Daoy (cell line): ENCODE results near the gene URB1. TPM values are rescaled to one million over a fixed set of nuclear protein-coding genes. Genes with fewer than 3 reads are reported as not detected.
"Not testable (repeated sequence)": the region's sequence is repeated elsewhere in the genome, so short reads cannot be mapped to it uniquely, and the experiment has no call there.

Experiments
- DNase-seq: peaks from one replicate; pipeline ENCODE4 v3.0.0-alpha.2; 2015; ENCODE audit warnings: low read depth
- total RNA-seq: library from RNA; depleted of rRNA; stranded (reverse); fragments of >200 nt; shearing (Covaris generic); gene quantifications from 2 replicates; pipeline ENCODE4 v1.2.3, GENCODE V29; 2014

The URB1 gene
- total RNA-seq, 1 experiment from 2014 or later, result 28.3 TPM

GRCh38 chr21:32411350-32412161 lies 18.7 kb upstream of the URB1 start:
- DNase-seq, result peak; percentile 75

DNA sequence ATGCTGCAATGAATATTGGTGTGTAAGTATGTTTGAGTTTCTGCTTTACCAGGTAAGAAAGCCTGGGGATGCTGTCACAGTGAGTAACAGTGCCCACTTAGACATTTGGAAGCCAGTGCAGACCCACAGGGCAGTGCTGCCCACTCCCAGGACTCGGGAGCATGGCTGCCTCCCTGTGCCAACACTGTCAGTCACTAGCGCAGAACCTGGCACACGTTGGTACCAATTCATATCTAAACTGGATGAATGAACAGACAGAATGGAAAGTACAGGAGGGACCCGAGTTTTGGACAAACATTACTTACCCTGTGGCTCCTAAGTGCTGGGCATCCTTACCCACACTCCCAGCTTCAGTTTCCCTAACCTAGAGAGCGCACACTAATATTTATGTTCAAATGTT lies 18.1 kb upstream of the URB1 start:
- DNase-seq, result no peak

GRCh38 chr21:32410291-32410690 lies 17.5 kb upstream of the URB1 start:
- DNase-seq, result no peak

DNA sequence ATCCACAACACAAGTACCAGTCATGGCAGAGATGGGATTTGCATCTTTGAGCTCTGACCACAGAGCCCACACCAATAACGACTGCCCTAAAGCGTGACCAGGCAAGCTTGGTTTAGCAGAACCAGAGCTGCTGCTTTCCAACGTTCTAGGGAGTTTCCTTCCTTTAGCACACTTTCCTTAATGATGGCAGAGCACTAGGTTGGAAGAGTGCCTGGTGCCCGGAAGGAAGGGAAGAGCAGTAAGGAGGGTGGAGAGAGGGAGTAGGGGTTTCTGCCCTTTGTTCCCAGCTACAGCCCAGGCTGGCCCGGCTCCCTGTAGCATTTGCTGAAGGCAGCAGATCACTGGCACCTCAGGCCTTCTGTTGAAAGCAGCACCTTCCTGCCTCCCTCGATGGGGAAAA lies 13.6 kb upstream of the URB1 start:
- DNase-seq, result no peak

DNA sequence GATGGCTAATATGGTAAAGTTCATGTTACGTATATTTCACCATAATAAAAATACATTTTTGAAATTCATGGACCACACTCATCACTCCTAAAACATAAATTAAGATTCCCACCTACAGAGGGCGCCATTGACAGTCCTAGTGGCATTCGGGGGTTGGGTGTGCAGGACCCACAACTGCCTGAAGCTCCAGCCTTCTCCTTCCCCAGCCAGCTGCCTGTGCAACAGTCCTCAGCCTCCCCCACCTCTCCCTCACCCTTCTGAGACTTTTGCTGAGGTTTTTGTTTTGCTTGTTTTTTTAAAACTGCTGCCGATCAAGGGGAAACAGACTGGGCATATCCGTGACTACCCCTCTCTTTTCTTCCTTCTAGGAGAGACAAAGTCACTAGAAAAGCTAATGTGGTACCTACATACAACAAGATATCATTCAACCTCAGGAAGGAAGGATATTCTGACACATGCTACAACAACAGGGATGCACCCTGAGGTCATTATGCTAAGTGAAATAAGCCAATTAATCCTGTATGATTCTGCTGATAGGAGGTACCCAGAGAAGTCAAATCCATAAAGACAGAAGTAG lies 10.5 kb upstream of the URB1 start:
- DNase-seq, result peak; percentile 73

GRCh38 chr21:32393677-32394001 lies 827 bp upstream of the URB1 start:
- no peak for DNase-seq

GRCh38 chr21:32392299-32392879 lies 423 bp downstream of the URB1 start:
- DNase-seq, result no peak

DNA sequence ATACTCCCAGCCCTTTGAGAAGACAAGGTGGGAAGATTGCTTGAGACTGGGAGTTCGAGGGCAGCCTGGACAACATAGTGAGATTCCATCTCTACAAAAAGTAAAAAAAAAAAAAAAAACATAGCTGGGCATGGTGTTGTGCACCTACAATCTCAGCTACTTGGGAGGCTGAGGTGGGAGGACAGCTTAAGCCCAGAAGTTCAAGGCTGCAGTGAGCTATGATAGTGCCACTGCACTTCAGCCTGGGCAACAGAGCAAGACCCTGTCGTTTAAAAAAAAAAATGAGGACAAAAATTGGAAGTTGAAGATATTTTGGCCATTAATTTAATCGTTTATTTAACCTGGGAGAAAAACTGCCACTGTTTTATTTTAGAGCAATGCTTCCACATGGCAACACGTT lies 1.1 kb downstream of the URB1 start:
- DNase-seq, result no peak

DNA sequence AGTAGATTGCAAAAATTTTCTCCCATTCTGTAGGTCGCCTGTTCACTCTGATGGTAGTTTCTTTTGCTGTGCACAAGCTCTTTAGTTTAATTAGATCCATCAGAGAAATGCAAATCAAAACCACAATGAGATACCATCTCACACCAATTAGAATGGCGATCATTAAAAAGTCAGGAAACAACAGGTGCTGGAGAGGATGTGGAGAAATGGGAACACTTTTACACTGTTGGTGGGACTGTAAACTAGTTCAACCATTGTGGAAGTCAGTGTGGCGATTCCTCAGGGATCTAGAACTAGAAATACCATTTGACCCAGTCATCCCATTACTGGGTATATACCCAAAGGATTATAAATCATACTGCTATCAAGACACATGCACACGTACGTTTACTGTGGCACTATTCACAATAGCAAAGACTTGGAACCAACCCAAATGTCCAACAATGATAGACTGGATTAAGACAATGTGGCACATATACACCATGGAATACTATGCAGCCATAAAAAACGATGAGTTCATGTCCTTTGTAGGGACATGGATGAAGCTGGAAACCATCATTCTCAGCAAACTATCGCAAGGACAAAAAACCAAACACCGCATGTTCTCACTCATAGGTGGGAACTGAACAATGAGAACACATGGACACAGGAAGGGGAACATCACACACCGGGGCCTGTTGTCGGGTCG lies 2.1 kb downstream of the URB1 start:
- DNase-seq, result not testable (repeated sequence)

- DNase-seq, result no peak
Observed at GRCh38 chr21:32389337-32390015, 3.3 kb downstream of the URB1 start.

DNA sequence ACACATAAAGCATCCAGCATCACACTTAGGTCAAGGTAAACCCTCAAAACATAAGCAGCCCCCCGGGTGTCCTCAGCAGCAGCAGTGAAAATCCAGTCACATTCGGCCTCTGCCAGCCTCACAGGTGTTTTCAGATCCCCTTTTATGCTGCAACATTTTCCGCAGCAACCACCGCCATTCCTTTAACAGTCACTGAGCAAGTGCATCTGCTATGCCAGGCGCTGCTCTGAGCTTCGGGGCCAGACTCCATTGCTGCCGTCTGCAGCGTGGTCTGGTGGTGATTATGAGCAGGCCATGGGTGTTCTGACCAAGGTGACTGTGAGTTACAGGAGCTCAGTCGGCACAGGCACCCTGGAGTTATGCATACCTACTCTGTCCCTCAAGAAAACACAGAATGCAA lies 4.5 kb downstream of the URB1 start:
- no peak for DNase-seq

DNA sequence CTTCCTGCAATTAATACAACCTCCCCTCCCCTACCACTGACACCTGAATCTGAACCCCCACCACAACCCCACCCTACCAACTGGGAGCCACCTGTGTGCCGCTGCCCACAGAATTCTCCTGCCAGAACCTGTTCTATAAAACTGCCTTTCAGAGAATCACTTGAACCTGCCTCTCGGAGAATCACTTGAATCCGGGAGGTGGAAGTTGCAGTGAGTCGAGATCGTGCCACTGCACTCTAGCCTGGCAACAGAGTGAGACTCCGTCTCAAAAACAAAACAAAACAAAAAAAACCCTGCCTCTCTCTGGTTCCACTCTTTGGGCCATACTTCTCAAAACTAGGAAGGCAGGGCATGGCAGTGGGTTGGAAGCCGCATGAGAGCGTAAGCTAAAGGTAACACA lies 5.7 kb downstream of the URB1 start:
- no peak for DNase-seq

- no peak for DNase-seq
Observed at GRCh38 chr21:32386195-32386870, 6.5 kb downstream of the URB1 start.

GRCh38 chr21:32383812-32384211 lies 9.0 kb downstream of the URB1 start:
- DNase-seq, result no peak

DNA sequence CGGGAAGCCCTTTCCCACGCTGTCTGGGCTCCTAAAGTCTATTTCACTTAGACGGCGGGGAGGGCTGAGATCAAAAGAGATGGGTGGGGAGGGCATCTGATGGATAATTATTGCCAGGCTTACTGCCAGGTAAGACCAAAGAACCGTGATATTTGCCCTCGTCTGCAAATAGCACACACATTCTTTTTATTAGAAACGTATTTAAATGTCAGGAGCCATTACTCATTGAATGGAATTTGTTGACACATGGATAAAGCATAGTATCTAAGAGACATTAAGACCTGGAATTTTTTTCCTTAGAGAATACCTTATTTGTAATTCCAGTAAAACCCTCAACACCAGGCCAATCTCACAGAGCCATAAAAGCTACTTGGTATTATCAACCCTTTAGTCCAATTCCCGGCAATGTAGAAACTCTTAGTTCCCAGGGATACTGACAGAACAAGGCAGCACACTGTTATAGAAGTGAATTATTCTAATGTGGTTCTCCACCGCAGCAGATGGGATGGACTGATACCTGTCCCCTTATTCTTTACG lies 10.6 kb downstream of the URB1 start:
- no peak for DNase-seq

GRCh38 chr21:32381571-32381970 lies 11.2 kb downstream of the URB1 start:
- DNase-seq, result no peak

DNA sequence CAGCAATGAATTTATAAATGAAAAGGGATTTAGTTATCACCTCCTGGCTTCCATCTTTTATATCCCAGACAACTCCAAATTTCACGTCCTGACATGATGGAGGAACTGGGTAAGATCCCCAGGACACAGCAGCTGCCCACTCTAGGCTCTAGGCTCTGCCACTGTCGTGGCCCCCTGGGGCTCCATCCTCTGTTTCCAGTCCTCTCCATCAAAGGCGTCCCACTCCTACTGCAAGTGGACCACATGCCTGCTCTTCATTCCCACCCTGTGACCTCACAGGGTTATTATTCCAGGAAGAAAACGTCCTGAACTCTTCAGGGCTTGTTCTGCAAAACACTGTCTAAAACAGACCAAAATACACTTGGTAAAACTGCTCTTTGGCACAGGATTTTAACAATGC lies 11.9 kb downstream of the URB1 start:
- DNase-seq, result no peak

DNA sequence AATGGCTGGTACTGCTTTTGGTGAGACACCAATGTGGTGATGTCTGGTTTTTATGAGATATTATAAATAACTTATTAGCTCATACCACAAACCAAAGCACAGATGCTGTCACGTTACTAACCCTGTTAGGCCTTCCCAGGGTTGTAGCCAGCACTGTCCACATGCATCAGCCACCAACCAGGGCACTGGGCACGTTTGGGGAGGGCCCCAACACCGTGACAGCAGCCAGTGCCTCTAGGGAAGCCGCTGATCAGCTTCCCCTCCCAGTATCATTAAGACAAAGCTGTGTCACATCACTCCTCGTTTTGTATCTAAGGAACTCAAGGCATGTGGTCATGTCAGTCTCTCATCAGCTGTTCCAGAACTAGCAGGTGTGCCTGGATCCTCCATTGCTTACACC lies 13.9 kb downstream of the URB1 start:
- DNase-seq, result no peak

DNA sequence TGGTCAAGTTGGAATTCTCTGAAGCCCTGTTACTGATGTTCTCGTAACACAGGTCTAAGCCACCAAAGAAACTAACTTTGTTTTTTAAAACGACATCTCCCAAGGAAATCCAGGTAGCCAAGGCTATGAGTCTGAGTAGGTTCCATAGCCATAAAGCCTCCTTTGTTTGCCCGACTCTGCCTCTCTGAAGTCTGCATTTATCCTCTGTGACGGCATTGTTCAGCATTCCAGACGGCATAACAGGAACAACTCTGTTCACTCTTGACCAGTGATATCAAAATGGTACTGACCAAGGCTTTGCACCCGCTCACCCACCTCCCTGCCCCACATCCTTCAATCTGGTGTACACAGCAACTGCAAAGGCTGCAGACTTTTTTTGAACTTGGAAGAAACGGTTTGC lies 14.8 kb downstream of the URB1 start:
- DNase-seq, result no peak

GRCh38 chr21:32377506-32377905 lies 15.3 kb downstream of the URB1 start:
- DNase-seq, result no peak

- no peak for DNase-seq
Observed at GRCh38 chr21:32372755-32373154, 20.1 kb downstream of the URB1 start.
